OCI-LY1 (cell line): ENCODE results near the gene MAP3K1.

Source experiments
- H2AFZ ChIP-seq: fragments of 200-600 bp; sonication (generic), shearing (Covaris generic); 2 replicates; pipeline ENCODE4 v1.6.0; 2014; ENCODE audit warnings: antibody characterized with exemption, mild to moderate bottlenecking, low read length
- H3F3A ChIP-seq: fragments of 200-600 bp; sonication (generic), shearing (Covaris generic); 2 replicates; pipeline ENCODE4 v1.6.0; 2014; ENCODE audit warnings: mild to moderate bottlenecking, antibody characterized with exemption, low read length, moderate library complexity; ENCODE audit not compliant: insufficient read depth
- H3K27ac ChIP-seq: fragments of 200-600 bp; sonication (generic); 2 replicates; pipeline ENCODE4 v1.5.1; 2014; ENCODE audit warnings: low read length, mixed run types, mild to moderate bottlenecking, low read depth; ENCODE audit not compliant: poor library complexity, severe bottlenecking
- H3K27me3 ChIP-seq: fragments of 200-600 bp; sonication (generic); 2 replicates; pipeline ENCODE4 v1.6.0; 2014; ENCODE audit warnings: antibody characterized with exemption, mild to moderate bottlenecking, low read length, moderate library complexity; ENCODE audit not compliant: insufficient read depth
- H3K36me3 ChIP-seq: fragments of 200-600 bp; sonication (generic); 2 replicates; pipeline ENCODE4 v1.6.1; 2014; ENCODE audit warnings: mild to moderate bottlenecking, antibody characterized with exemption, low read length, moderate library complexity, mixed read lengths; ENCODE audit not compliant: insufficient read depth
- H3K4me1 ChIP-seq: fragments of 200-600 bp; sonication (generic); 2 replicates; pipeline ENCODE4 v1.5.1; 2014; ENCODE audit warnings: mild to moderate bottlenecking, low read length, moderate library complexity; ENCODE audit not compliant: insufficient read depth, severe bottlenecking
- H3K4me2 ChIP-seq: fragments of 200-600 bp; sonication (generic), shearing (Covaris generic); 2 replicates; pipeline ENCODE4 v1.6.1; 2014; ENCODE audit warnings: low read length
- H3K4me3 ChIP-seq: fragments of 200-600 bp; sonication (generic); 2 replicates; pipeline ENCODE4 v1.5.1; 2014; ENCODE audit warnings: low read length, low read depth, mild to moderate bottlenecking, mixed read lengths; ENCODE audit not compliant: poor library complexity, severe bottlenecking
- H3K79me2 ChIP-seq: fragments of 200-600 bp; shearing (Covaris generic); 2 replicates; pipeline ENCODE4 v1.6.1; 2016; ENCODE audit warnings: mixed run types, low read length, mixed read lengths; ENCODE audit not compliant: insufficient read depth
- H3K9ac ChIP-seq: fragments of 200-600 bp; sonication (generic), shearing (Covaris generic); 2 replicates; pipeline ENCODE4 v1.6.1; 2014; ENCODE audit warnings: mild to moderate bottlenecking, low read length, mixed read lengths
- H3K9me2 ChIP-seq: fragments of 200-600 bp; sonication (generic), shearing (Covaris generic); 2 replicates; pipeline ENCODE4 v1.6.1; 2014; ENCODE audit warnings: low read depth, mild to moderate bottlenecking, low read length, mixed read lengths
- H3K9me3 ChIP-seq: fragments of 200-600 bp; shearing (Covaris generic); 2 replicates; pipeline ENCODE4 v1.6.1; 2014; ENCODE audit warnings: low read length, mixed read lengths
- H4K20me1 ChIP-seq: fragments of 200-600 bp; sonication (generic), shearing (Covaris generic); 2 replicates; pipeline ENCODE4 v1.6.0; 2016; ENCODE audit warnings: mild to moderate bottlenecking, low read length; ENCODE audit not compliant: insufficient read depth
- EZH2 ChIP-seq: fragments of 200-600 bp; sonication (generic), shearing (Covaris generic); IDR thresholded peaks from 2 replicates; pipeline ENCODE4 v1.8.0; 2017; ENCODE audit warnings: borderline replicate concordance, mixed run types, mild to moderate bottlenecking, antibody characterized with exemption, low read length, moderate library complexity, mixed read lengths
- TF ChIP-seq, protein P1 (sequence below): fragments of 200-600 bp; sonication (generic), shearing (Covaris generic); IDR thresholded peaks from 2 replicates; pipeline ENCODE4 v1.5.1; 2017; ENCODE audit warnings: mild to moderate bottlenecking, antibody characterized with exemption, low read length, moderate library complexity, mixed read lengths

MAP3K1 gene

DNA sequence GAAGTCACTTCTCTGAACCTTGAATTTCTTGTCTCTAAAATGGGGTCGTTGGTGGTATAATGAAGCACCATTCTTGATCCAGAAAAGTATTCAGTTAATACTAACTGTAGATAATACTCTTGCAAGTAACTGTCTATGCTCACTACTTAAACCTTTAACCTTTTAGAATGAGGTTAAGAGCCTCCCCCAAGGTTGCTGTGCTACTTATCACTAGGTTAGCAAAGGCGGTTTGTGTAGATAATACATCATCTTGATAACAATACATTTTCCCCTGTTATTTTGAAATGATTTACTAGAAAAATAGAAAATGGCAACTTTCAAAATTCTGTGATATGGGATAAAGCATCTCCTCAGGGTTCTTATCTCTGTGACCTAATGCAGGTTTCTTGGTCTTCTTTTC is 12.6 kb downstream of the MAP3K1 start:
- Histone ChIP-seq H2AFZ (no peak overlapping the region), H3F3A (no peaks in the 10 kb centered on the region), H3K79me2 (peaks cover 100% of the 10 kb centered on the region), H3K9me3 (no peaks in the 10 kb centered on the region), H3K36me3 (no peaks in the 10 kb centered on the region; the same call in 1 of the 2 replicates), H3K9ac (peak overlapping the region; percentile 12; the same call in 1 of the 2 replicates), H3K27ac (peak overlapping the region; percentile 73), H3K4me2 (peak overlapping the region; percentile 60), H3K4me1 (peaks cover 96% of the 10 kb centered on the region), H3K9me2 (no peaks in the 10 kb centered on the region), H3K27me3 (no peaks in the 10 kb centered on the region), H3K4me3 (peak overlapping the region; percentile 13), H4K20me1 (peaks cover 8% of the 10 kb centered on the region; the same call in 1 of the 2 replicates)
- no peak for TF ChIP-seq EZH2
- TF ChIP-seq, protein P1, sequence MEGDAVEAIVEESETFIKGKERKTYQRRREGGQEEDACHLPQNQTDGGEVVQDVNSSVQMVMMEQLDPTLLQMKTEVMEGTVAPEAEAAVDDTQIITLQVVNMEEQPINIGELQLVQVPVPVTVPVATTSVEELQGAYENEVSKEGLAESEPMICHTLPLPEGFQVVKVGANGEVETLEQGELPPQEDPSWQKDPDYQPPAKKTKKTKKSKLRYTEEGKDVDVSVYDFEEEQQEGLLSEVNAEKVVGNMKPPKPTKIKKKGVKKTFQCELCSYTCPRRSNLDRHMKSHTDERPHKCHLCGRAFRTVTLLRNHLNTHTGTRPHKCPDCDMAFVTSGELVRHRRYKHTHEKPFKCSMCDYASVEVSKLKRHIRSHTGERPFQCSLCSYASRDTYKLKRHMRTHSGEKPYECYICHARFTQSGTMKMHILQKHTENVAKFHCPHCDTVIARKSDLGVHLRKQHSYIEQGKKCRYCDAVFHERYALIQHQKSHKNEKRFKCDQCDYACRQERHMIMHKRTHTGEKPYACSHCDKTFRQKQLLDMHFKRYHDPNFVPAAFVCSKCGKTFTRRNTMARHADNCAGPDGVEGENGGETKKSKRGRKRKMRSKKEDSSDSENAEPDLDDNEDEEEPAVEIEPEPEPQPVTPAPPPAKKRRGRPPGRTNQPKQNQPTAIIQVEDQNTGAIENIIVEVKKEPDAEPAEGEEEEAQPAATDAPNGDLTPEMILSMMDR: no peak

DNA sequence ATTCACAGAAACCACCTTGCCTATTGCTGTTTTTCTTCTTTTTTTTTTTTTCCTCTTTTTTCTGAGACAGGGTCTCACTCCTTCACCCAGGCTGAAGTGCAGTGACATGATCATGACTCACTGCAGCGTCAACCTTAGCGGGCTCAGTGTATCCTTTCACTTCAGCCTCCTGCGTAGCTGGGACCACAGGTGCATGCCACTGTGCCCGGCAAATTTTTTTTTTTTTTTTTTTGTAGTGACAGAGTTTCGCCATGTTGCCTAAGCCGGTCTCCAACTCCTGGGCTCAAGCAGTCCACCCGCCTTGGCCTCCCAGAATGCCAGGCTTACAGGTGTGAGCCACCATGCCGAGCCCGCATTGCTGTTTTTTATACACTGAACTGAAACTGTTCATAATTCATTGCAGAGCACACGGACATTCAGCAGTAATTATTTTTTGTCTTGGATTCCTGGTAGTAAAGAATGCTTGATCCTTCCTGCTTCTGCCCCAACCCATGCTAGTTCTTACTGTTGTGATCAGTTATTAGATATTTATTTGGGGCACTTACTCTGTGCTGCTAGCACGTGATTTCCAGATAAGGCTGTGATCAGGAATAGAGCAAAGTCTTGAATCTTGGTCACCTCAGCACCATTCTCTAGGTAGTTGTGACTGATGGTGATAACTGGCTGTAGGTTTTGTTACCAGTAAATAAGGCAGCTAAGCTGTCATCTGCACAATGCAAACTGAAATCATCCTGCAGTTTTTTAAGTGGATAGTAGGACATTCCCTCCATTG is 14.0 kb downstream of the MAP3K1 start:
- Histone ChIP-seq H2AFZ (no peak overlapping the region), H4K20me1 (peaks cover 8% of the 10 kb centered on the region; the same call in 1 of the 2 replicates), H3K4me1 (peaks cover 90% of the 10 kb centered on the region), H3K9ac (peak overlapping the region; percentile 28; the same call in 1 of the 2 replicates), H3K79me2 (peaks cover 100% of the 10 kb centered on the region), H3K9me3 (no peaks in the 10 kb centered on the region), H3K27me3 (no peaks in the 10 kb centered on the region), H3K9me2 (no peaks in the 10 kb centered on the region), H3K36me3 (no peaks in the 10 kb centered on the region; the same call in 1 of the 2 replicates), H3K4me3 (peak overlapping the region; percentile 48), H3F3A (no peaks in the 10 kb centered on the region), H3K27ac (peak overlapping the region; percentile 73), H3K4me2 (peak overlapping the region; percentile 60)
- TF ChIP-seq EZH2: no peak
- TF ChIP-seq, protein P1: no peak

DNA sequence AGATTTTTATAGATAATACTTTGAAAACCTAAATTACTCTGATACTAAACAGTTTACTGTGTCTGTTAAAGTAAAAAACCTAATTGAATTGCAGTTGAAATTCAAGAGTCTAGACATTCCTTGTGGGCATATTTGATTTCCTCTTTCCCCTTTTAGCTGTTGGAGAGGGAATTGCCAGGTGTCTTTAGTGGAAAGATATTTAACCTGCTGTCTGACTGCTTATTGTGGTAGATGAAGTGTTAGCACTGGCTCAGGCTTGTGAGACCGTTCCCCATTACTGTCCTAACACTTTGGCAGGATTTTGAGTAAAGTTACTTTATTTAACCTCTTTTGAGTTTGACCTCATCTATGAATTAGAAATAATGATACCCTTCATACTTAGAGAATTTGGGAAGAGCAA is 16.4 kb downstream of the MAP3K1 start:
- H3K27ac ChIP-seq: peak overlapping the region; percentile 23
- TF ChIP-seq EZH2: no peak
- TF ChIP-seq, protein P1: no peak
- H3K4me2 ChIP-seq: peak overlapping the region; percentile 7; the same call in 1 of the 2 replicates
- H2AFZ ChIP-seq: no peak overlapping the region
- no peaks in the 10 kb centered on the region; the same call in 1 of the 2 replicates for H3K36me3 ChIP-seq
- H3F3A ChIP-seq: no peaks in the 10 kb centered on the region
- no peaks in the 10 kb centered on the region for H3K9me2 ChIP-seq
- H3K9me3 ChIP-seq: no peaks in the 10 kb centered on the region
- no peaks in the 10 kb centered on the region for H3K27me3 ChIP-seq
- peaks cover 88% of the 10 kb centered on the region for H3K4me1 ChIP-seq
- peaks cover 100% of the 10 kb centered on the region for H3K79me2 ChIP-seq
- H4K20me1 ChIP-seq: peaks cover 8% of the 10 kb centered on the region; the same call in 1 of the 2 replicates
- no peak overlapping the region for H3K4me3 ChIP-seq
- no peak overlapping the region; the same call in 1 of the 2 replicates for H3K9ac ChIP-seq
